IMR-90 (cell line): ENCODE measurements around the gene SMG1.

Experiments used
- CTCF ChIP-seq: conservative IDR thresholded peaks from 2 replicates; pipeline ENCODE4 v1.5.1; 2012; ENCODE audit warnings: mild to moderate bottlenecking, low read depth, low read length, improper control_type of control experiment
- MAFK ChIP-seq: IDR thresholded peaks from 2 replicates; pipeline ENCODE4 v1.6.1; 2012; ENCODE audit warnings: low read depth, low read length, improper control_type of control experiment
- MXI1 ChIP-seq: IDR thresholded peaks from 2 replicates; pipeline ENCODE4 v1.6.1; 2012; ENCODE audit warnings: low read depth, mild to moderate bottlenecking, low read length, moderate library complexity, borderline replicate concordance
- POLR2A ChIP-seq: IDR thresholded peaks from 2 replicates; pipeline ENCODE4 v1.6.1; 2012; ENCODE audit warnings: mild to moderate bottlenecking, low read depth, low read length
- RCOR1 ChIP-seq: IDR thresholded peaks from 2 replicates; pipeline ENCODE4 v1.6.1; 2012; ENCODE audit warnings: mild to moderate bottlenecking, low read length, improper control_type of control experiment; ENCODE audit not compliant: insufficient replicate concordance

DNA sequence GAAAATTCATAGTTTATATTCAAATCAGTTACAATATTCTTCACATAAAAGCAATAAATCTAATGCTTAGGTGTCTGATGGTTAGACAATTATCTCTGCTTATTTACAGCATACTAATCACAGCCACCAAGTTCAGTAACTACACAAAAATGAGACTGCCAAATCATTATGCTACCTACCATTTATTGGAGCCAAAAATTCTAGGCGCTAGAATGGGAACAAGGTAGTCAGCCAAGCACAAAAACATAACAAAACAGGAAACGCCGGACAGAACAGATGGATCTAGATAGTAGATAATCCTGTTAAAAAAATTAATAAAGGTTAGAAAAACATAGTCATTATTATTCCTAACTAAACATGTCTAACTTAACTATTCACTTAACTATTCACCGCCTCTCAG lies 128.5 kb downstream of the SMG1 start:
- no peak for TF ChIP-seq MXI1
- TF ChIP-seq MAFK, result no peak
- TF ChIP-seq POLR2A, result no peak
- no peak for TF ChIP-seq CTCF
- TF ChIP-seq RCOR1, result no peak
